GM18526 (cell line): ENCODE measurements around the gene LSAMP.

Experiments
- POLR2A ChIP-seq: IDR thresholded peaks from 3 replicates; pipeline ENCODE4 v1.6.1; 2011; ENCODE audit not compliant: insufficient read length; ENCODE audit errors: extremely low read depth

Gene LSAMP

GRCh38 chr3:116298151-116298550 lies 147.1 kb downstream of the LSAMP start:
- no peak for TF ChIP-seq POLR2A

- no peak for TF ChIP-seq POLR2A
These were observed 154.1 kb downstream of the LSAMP start for GRCh38 chr3:116291141-116291540.

- TF ChIP-seq POLR2A = no peak
These were observed 156.8 kb downstream of the LSAMP start for GRCh38 chr3:116288485-116288884.

GRCh38 chr3:116285781-116286421 lies 159.4 kb downstream of the LSAMP start:
- TF ChIP-seq POLR2A = no peak

- no peak for TF ChIP-seq POLR2A
These were observed 163.8 kb downstream of the LSAMP start for GRCh38 chr3:116281313-116282143.

- TF ChIP-seq POLR2A = no peak
These were observed 165.1 kb downstream of the LSAMP start for GRCh38 chr3:116280130-116280740.

- TF ChIP-seq POLR2A = no peak
These were observed 168.6 kb downstream of the LSAMP start for GRCh38 chr3:116276675-116277074.

- no peak for TF ChIP-seq POLR2A
These were observed 175.2 kb downstream of the LSAMP start for GRCh38 chr3:116270056-116270455.

- no peak for TF ChIP-seq POLR2A
These were observed 178.2 kb downstream of the LSAMP start for GRCh38 chr3:116267116-116267515.

GRCh38 chr3:116265976-116266584 lies 179.2 kb downstream of the LSAMP start:
- TF ChIP-seq POLR2A = no peak

GRCh38 chr3:116265320-116265695 lies 180.0 kb downstream of the LSAMP start:
- TF ChIP-seq POLR2A = no peak

GRCh38 chr3:116264546-116265319 lies 180.6 kb downstream of the LSAMP start:
- no peak for TF ChIP-seq POLR2A

- no peak for TF ChIP-seq POLR2A
These were observed 181.3 kb downstream of the LSAMP start for GRCh38 chr3:116263842-116264545.

- TF ChIP-seq POLR2A = no peak
These were observed 184.8 kb downstream of the LSAMP start for GRCh38 chr3:116260491-116260890.
